GM13977 (cell line): ENCODE measurements around the gene NUBPL.
"Not testable (repeated sequence)": the region's sequence is repeated elsewhere in the genome, so short reads cannot be mapped to it uniquely, and the experiment has no call there.

Experiments used
- DNase-seq: peaks from one replicate; pipeline ENCODE4 v3.0.0; 2012; ENCODE audit warnings: low spot score
- CTCF ChIP-seq: IDR thresholded peaks from 2 replicates; pipeline ENCODE4 v1.5.1; 2012; ENCODE audit warnings: mild to moderate bottlenecking, control low read depth; ENCODE audit not compliant: insufficient read depth; ENCODE audit errors: extremely low read depth, missing control alignments
- in situ Hi-C: fragments of 300-500 bp; cut with MboI; formaldehyde crosslinking; loops from one replicate; pipeline ENCODE4 v1.12.0; 2022; ENCODE audit warnings: low sequenced_read_pairs, low pct_unique_long_range_greater_than_20kb, mixed read lengths, inconsistent platforms; ENCODE audit not compliant: unreplicated experiment

NUBPL gene

GRCh38 chr14:31889297-31889696 is 328.1 kb downstream of the NUBPL start:
- TF ChIP-seq CTCF: no peak
- DNase-seq: no peak
- in situ Hi-C loops: no loop called here

- in situ Hi-C loops, DNase-seq: not testable (repeated sequence)
These were observed 329.0 kb downstream of the NUBPL start for GRCh38 chr14:31890202-31890601.

GRCh38 chr14:31893221-31893757 is 332.1 kb downstream of the NUBPL start:
- no peak for TF ChIP-seq CTCF
- in situ Hi-C loops: no loop called here
- DNase-seq: no peak

GRCh38 chr14:31894351-31894750 is 333.1 kb downstream of the NUBPL start:
- DNase-seq: no peak
- in situ Hi-C loops: no loop called here
- TF ChIP-seq CTCF: no peak

- in situ Hi-C loops: no loop called here
- no peak for TF ChIP-seq CTCF
- DNase-seq: no peak
These were observed 334.0 kb downstream of the NUBPL start for GRCh38 chr14:31895206-31895605.

- in situ Hi-C loops: no loop called here
- TF ChIP-seq CTCF: no peak
- DNase-seq: no peak
These were observed 334.4 kb downstream of the NUBPL start for GRCh38 chr14:31895646-31896045.

GRCh38 chr14:31897581-31898186 is 336.5 kb downstream of the NUBPL start:
- DNase-seq: no peak
- no peak for TF ChIP-seq CTCF
- in situ Hi-C loops: no loop called here
